HG03066 (cell line): ENCODE data around the gene PAQR3.

Experiments used
- ATAC-seq: cut with Tn5 transposase; IDR thresholded peaks from one replicate; pipeline ENCODE4 v1.9.1; 2021; ENCODE audit warnings: low read depth; ENCODE audit not compliant: unreplicated experiment

PAQR3 gene

GRCh38 chr4:78863991-78864390 lies 75.2 kb downstream of the PAQR3 start:
- ATAC-seq = no peak

- ATAC-seq = no peak
Observed at GRCh38 chr4:78863254-78863869, 75.9 kb downstream of the PAQR3 start.

GRCh38 chr4:78862314-78862737 lies 76.9 kb downstream of the PAQR3 start:
- no peak for ATAC-seq
